Stimulated activated naive CD8-positive, alpha-beta T cell treated with anti-CD3 and anti-CD28 coated beads, Interleukin-15, Interleukin-2, amounts not matched to agents 100 ng/mL and 50 ng/mL, for 24 hours (primary cell): ENCODE data around the gene TMEM131.
"Not testable (repeated sequence)": the region's sequence is repeated elsewhere in the genome, so short reads cannot be mapped to it uniquely, and the experiment has no call there.

ENCODE experiments used
- H3K27ac Mint-ChIP-seq: one replicate; pipeline ENCODE4 v1.8.0; 2021; ENCODE audit warnings: mild to moderate bottlenecking, mixed read lengths
- H3K27me3 Mint-ChIP-seq: one replicate; pipeline ENCODE4 v1.8.0; 2021; ENCODE audit warnings: mixed read lengths
- H3K36me3 Mint-ChIP-seq: one replicate; pipeline ENCODE4 v1.8.0; 2021; ENCODE audit warnings: low read depth, mixed read lengths
- H3K4me1 Mint-ChIP-seq: one replicate; pipeline ENCODE4 v1.8.0; 2021; ENCODE audit warnings: low read depth, mixed read lengths
- H3K4me3 Mint-ChIP-seq: one replicate; pipeline ENCODE4 v1.8.0; 2021; ENCODE audit warnings: mild to moderate bottlenecking, mixed read lengths
- H3K9me3 Mint-ChIP-seq: one replicate; pipeline ENCODE4 v1.8.0; 2021; ENCODE audit warnings: mixed read lengths

TMEM131 gene

DNA sequence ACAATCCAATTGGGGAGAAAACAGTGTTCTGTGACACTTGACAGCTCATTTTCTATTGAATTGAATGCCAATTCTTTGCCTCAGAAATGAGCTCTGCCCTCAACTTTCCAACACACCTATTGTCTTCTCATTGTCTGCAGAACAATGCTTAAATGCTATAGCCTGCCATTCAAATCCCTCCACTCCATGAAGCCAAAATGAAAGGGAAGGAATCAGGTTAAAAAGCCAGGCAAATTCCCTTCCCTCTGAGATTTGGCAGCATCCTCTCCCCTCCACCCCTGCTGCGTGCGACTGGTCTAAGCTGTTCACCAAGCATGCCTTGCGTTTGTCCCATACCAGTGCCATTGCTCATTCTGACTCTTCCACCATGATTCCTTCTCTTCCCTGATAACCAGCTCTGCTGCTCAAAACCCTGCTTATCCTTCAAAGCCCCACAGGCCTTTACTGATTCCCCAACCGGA, 32.4 kb upstream of the TMEM131 start:
- no peak overlapping the region for H3K4me3 Mint-ChIP-seq
- peaks cover 13% of the 10 kb centered on the region for H3K27me3 Mint-ChIP-seq
- H3K36me3 Mint-ChIP-seq: no peaks in the 10 kb centered on the region
- peak overlapping the region; percentile 41 for H3K27ac Mint-ChIP-seq
- no peaks in the 10 kb centered on the region for H3K9me3 Mint-ChIP-seq
- peaks cover 44% of the 10 kb centered on the region for H3K4me1 Mint-ChIP-seq

DNA sequence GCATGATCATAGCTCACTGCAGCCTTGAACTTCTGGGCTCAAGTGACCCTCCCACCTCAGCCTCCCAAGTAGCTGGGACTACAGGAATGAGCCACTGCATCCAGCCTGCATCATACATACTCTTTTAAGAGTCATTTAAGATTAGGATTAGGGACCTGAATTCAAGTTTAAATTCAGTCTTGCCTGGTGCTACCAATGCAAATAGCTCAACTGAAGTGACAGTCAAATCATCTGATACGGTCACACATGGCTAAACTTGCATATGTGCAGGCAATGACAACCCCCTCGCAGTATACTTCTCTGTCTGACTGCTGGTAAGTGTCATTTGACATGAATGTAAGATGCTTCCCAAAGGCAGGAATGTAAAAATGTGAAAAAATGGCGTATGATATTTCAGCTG, 31.8 kb upstream of the TMEM131 start:
- peak overlapping the region; percentile 35 for H3K4me3 Mint-ChIP-seq
- peaks cover 13% of the 10 kb centered on the region for H3K27me3 Mint-ChIP-seq
- H3K36me3 Mint-ChIP-seq: no peaks in the 10 kb centered on the region
- no peaks in the 10 kb centered on the region for H3K9me3 Mint-ChIP-seq
- H3K27ac Mint-ChIP-seq: peak overlapping the region; percentile 81
- peaks cover 46% of the 10 kb centered on the region for H3K4me1 Mint-ChIP-seq

DNA sequence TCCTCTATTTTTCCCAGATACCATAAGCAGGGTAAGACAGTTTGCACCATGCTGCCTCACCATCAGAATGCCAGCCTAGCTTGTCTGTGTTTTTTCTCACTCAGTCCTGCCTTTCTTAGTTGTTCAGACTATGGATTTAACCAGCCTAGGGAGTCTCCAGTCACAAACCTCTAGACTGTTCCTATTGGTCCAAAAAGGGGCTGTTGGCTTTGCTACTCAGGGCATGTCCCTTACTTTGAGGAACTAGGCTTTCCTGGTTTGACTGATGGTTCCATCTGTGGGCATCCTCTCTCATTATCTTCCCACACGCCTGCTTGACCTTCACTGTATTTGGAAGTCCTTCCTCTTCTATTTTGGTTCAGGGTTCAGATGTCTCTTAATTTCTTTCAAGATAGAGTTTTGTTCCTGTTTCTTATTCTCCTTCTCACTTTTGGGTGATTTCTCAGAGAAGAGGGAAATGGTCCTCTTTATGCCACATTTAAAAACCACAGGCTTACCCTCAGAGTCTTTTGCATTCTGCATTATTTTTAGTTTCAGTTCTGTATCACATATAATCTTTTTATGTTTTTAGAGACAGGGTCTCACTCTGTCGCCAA, 31.3 kb upstream of the TMEM131 start:
- Mint-ChIP-seq H3K4me1 (peaks cover 51% of the 10 kb centered on the region), H3K36me3 (no peaks in the 10 kb centered on the region), H3K9me3 (no peaks in the 10 kb centered on the region), H3K4me3 (peak overlapping the region; percentile 35), H3K27me3 (peaks cover 13% of the 10 kb centered on the region), H3K27ac (peak overlapping the region; percentile 68)

DNA sequence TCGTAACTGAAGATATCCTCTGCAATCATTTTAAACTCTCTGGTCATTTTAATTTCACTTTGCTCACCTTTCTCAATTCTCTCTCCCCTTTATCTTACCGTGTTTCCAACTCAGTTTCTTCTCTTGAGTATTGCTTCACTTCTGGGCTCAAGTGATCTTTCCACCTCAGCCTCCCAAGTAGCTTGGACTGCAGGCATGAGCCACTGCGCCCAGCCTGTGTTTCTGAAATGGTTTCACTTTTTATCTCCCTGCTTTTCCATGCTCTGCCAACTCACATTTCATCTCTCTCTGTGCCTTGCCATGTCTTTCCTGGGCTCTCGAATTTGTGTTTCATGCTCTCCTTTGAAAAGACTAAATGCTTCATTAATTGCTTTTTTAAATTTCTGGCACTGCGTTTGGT, 30.5 kb upstream of the TMEM131 start:
- Mint-ChIP-seq H3K9me3 (no peaks in the 10 kb centered on the region), H3K27ac (peak overlapping the region; percentile 68), H3K36me3 (no peaks in the 10 kb centered on the region), H3K4me3 (peak overlapping the region; percentile 35), H3K27me3 (peaks cover 13% of the 10 kb centered on the region), H3K4me1 (peaks cover 54% of the 10 kb centered on the region)

DNA sequence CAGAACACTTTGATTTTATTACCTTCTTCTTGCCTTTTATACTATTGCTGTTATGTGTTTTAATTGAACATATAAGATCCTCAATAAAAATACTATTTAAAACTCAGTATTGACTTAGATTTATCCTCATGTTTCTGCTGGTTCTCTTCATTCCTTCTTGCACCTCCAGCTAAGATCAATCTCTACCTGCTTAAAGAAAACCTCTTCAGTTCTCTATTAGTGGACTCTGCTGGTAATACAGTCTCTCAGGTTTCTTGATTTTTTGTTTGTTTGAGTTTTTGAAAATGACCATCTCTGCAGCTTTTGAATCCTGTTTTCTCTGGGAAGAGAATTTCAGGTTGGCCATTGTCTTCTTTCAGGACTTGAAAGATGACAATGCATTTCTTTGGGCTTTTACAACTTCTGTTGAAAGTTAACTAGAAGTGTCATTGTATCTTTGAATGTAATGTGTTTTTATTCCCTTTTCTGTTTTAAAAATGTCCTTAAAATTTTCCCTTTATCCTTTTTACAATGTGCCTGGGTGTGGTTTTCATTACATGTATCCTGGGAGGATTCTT, 29.8 kb upstream of the TMEM131 start:
- no peak overlapping the region for H3K27ac Mint-ChIP-seq
- no peak overlapping the region for H3K4me3 Mint-ChIP-seq
- H3K9me3 Mint-ChIP-seq: no peaks in the 10 kb centered on the region
- H3K27me3 Mint-ChIP-seq: peaks cover 13% of the 10 kb centered on the region
- peaks cover 54% of the 10 kb centered on the region for H3K4me1 Mint-ChIP-seq
- no peaks in the 10 kb centered on the region for H3K36me3 Mint-ChIP-seq

DNA sequence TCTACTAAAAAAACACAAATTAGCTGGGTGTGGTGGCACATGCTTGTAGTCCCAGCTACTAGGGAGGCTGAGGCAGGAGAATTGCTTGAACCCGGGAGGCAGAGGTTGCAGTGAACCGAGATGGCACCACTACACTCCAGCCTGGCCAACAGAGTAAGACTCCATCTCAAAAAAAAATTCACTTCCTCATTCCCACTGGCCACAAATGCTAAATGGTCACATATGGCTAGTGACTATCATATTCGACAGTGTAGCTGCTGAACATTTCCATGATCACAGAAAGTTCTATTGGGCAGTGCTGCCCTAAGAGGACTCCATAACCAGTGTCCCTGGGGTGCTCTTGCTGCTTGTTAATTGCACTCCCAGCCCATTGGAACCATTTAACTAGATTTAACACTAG, 26.3 kb upstream of the TMEM131 start:
- not testable (repeated sequence) for H3K36me3 Mint-ChIP-seq, H3K9me3 Mint-ChIP-seq, H3K4me3 Mint-ChIP-seq, H3K27ac Mint-ChIP-seq
- peaks cover 28% of the 10 kb centered on the region for H3K4me1 Mint-ChIP-seq
- peaks cover 22% of the 10 kb centered on the region for H3K27me3 Mint-ChIP-seq

DNA sequence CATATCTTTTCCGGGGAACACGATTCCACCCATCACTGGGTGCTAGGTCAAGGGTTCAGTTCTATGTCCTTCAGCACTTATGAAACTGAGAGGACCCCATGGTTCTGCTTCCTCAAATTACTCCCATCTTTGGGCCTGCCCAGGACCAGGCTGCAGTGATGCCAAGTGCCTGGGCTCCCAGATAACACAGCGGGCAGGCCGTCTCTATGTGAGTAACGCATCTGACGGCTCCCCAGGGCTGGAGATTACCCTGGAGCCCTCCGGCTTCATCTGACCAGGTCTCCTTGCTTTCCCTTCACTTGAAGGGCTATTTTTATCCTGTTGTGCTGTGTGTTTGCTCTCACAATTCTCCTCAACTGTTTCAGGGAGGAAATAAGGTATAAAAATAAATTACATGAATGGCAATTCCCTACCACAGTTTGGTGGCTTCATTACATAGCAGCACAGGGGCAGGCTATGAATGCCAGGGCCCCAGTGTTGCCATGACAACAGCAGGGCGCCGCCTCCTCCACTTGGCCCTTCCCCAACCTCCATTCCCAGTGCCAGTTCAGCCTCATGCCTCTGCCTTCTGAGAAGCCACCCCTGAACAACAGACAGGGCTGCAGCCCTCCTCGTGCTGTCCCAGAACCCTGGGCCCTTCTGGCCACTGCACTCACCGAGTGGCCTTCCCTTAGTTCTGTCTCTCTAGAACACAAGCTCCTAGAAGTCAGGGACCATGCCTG, 25.4 kb upstream of the TMEM131 start:
- H3K4me3 Mint-ChIP-seq: no peak overlapping the region
- no peaks in the 10 kb centered on the region for H3K36me3 Mint-ChIP-seq
- H3K27me3 Mint-ChIP-seq: peaks cover 21% of the 10 kb centered on the region
- H3K27ac Mint-ChIP-seq: no peak overlapping the region
- H3K4me1 Mint-ChIP-seq: peaks cover 22% of the 10 kb centered on the region
- no peaks in the 10 kb centered on the region for H3K9me3 Mint-ChIP-seq

DNA sequence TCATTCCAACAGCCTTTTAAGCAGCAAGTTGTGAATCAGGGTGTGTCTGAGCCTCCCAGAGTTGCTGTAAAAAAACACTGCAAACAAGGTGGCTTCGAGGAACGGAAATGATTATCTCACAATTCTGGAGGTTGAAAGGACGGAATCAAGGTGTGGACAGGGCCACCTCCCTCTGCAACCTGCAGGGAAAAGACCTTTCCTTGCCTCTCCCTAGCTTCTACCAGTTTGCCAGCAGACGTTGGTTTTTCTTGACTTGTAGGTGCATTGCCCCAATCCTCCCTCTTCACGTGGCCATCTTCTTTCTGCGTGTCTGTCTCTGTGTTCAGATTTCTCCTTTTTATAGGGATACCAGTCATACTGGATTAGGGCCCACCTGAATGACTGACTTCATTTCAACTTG, 24.8 kb upstream of the TMEM131 start:
- H3K4me3 Mint-ChIP-seq: no peak overlapping the region
- no peaks in the 10 kb centered on the region for H3K9me3 Mint-ChIP-seq
- no peaks in the 10 kb centered on the region for H3K36me3 Mint-ChIP-seq
- no peak overlapping the region for H3K27ac Mint-ChIP-seq
- peaks cover 20% of the 10 kb centered on the region for H3K4me1 Mint-ChIP-seq
- H3K27me3 Mint-ChIP-seq: peaks cover 18% of the 10 kb centered on the region

DNA sequence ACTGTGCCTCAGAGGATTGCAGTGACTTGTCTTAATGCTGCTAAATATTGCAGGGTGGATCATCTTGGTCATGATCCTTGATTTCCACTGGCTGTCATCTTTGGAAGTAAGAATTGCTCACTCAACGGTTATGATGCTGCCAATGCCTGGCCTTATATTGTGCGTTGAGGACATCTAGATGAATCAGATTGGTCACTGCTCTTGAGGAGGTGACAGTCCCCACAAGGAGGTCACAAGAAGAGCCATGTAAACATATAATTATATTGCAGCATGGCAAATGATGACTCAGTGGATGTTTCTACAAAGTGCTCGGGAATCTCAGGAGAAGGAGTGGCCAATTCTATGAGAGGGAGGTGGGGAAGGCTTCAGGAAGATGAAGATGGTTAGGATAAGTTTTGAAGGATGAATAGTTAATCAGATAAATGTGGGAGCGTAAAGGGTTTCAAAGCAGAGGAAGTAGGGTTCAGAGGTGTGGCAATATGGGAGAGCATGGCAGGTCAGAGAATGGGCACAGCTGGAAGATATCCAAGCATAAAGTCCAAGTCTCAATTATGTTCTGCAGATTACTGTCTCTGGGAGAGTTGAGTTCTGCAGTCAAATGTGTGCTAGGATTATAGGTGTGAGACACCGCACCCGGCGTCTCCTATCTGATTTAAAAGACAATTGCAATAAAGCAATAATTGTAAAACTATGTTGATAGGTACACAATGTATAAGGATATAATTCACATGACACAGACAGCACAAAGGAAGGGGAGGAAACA, 21.3 kb upstream of the TMEM131 start:
- no peaks in the 10 kb centered on the region for H3K36me3 Mint-ChIP-seq
- H3K27ac Mint-ChIP-seq: peak overlapping the region; percentile 7
- peaks cover 4% of the 10 kb centered on the region for H3K9me3 Mint-ChIP-seq
- H3K4me1 Mint-ChIP-seq: peaks cover 42% of the 10 kb centered on the region
- H3K27me3 Mint-ChIP-seq: peaks cover 23% of the 10 kb centered on the region
- H3K4me3 Mint-ChIP-seq: no peak overlapping the region

DNA sequence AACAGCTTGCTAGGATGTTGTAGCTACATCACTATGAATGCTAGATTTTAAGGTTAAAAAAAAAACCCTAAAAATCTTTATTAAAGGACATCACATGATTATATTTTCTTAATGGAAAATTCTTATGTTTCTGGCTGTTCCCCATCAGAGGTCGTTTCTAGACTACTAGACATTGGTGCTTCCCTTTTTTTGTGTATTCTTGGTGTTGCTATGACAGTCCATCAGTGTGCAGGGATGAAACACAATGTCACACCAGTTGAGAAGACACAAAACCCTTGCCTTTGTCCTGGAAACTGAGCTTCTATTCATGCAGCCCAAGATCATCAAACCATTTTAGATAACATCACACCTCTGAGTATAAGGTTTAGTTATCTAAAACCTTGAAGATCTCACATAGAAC, 19.9 kb upstream of the TMEM131 start:
- peak overlapping the region; percentile 24 for H3K27ac Mint-ChIP-seq
- H3K9me3 Mint-ChIP-seq: peaks cover 4% of the 10 kb centered on the region
- H3K27me3 Mint-ChIP-seq: peaks cover 23% of the 10 kb centered on the region
- H3K4me1 Mint-ChIP-seq: peaks cover 51% of the 10 kb centered on the region
- no peaks in the 10 kb centered on the region for H3K36me3 Mint-ChIP-seq
- no peak overlapping the region for H3K4me3 Mint-ChIP-seq

DNA sequence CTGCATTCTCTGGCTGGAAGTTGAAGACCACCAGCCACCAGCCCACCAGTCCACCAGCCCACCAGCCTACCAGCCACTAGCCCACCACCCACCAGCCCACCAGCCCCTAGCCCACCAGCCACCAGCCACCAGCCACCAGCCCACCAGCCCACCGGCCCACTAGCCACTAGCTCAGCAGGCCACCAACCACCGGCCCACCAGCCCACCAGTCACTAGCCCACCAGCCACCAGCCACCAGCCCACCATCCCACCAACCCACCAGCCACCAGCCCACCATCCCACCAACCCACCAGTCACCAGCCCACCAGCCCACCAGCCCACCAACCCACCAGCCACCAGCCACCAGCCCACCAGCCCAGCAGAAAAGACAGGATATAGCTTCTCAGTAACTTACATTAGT, 18.6 kb upstream of the TMEM131 start:
- Mint-ChIP-seq H3K36me3 (no peaks in the 10 kb centered on the region), H3K4me1 (peaks cover 61% of the 10 kb centered on the region), H3K27me3 (peaks cover 23% of the 10 kb centered on the region), H3K4me3 (peak overlapping the region; percentile 15), H3K9me3 (peaks cover 4% of the 10 kb centered on the region), H3K27ac (peak overlapping the region; percentile 74)

DNA sequence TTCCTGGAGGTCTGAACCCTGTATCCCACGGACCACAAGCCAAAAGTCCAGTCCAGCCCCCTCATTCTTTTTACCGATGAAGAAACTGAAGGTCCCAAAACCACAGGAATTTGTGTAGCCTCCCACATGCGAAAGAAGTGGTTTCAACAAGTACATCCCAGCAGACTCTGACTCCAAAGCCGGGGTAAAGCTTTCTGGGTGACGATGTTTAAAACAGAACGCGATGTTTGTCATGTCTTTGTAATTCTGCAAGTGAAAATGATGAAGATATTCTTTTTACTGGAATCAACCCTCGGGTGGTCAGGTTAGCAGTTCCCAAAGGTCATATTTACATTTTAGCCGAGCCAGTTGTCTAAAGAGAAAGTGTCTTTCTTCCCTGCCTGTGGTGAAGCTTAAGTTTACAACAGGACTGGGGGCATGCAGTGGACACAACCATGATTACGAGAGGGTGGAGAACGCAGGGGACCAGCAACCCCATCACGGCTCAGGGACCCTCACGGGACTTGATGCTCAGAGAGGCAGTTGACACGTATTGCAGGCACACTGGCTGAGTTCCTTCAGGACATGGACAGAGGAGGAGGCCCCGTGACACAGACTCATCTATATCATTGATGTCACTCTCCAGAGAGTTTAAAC, 17.8 kb upstream of the TMEM131 start:
- Mint-ChIP-seq H3K27ac (peak overlapping the region; percentile 95), H3K36me3 (no peaks in the 10 kb centered on the region), H3K4me1 (peaks cover 61% of the 10 kb centered on the region), H3K9me3 (peaks cover 4% of the 10 kb centered on the region), H3K27me3 (peaks cover 18% of the 10 kb centered on the region), H3K4me3 (peak overlapping the region; percentile 72)

DNA sequence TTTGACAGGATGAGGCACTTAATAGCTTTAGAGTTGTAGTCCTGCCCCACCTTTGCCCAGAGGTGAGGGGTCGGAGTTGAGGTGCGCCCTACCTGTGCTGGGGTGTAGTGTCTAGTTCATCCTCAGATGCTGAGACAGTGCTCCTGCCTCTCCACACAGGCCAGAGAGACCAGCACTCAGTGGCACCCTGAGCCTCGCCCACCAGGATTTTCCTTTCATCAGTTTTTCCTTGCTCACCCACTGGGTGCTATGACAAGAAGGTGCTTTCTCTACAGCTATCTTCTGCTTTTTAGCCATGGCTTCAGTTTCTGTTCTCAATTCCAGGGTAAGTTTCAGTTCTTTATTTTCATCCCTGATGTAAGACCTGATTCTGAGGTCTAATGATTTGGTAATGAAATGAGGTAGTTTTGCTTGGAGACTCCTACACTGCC, 16.8 kb upstream of the TMEM131 start:
- peak overlapping the region; percentile 73 for H3K27ac Mint-ChIP-seq
- peaks cover 4% of the 10 kb centered on the region for H3K9me3 Mint-ChIP-seq
- H3K27me3 Mint-ChIP-seq: peaks cover 17% of the 10 kb centered on the region
- no peaks in the 10 kb centered on the region for H3K36me3 Mint-ChIP-seq
- peaks cover 61% of the 10 kb centered on the region for H3K4me1 Mint-ChIP-seq
- peak overlapping the region; percentile 47 for H3K4me3 Mint-ChIP-seq

DNA sequence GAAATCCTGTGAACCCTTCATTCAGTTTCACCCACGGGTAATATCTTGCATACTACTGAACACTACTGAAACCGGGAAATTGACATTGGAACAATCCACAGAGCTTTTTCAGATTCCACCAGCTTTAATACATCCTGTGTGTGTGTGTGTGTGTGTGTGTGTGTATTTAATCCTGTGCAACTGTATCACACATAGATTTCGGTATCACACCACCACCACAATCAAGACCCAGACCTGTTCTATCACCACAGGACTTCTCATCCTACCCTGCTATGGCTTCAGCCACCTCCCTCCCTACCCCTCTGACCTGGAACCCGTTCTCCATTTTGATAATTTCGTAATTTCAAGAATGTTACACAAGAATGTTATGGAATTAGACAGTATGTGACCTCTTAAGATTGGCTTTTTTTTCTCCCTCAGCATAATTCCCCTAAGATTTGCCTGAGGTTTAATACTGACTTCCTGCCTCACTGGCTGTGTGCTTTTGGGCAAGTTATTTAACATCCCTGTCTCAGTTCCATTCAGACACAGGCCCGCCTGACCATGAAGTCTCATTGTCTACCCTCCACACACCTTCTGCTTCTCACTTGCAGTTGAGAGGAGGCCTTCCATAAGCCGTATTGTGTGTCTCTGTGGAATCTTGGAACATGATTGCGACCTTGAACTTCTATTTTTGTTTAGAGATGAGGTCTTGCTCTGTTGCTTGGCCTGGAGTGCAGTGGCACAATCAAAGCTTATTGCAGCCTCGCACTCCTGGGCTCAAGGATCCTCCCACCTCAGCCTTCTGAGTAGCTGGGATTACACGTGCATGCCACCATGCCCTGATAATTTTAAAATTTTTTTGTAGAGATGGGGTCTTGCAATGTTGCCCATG, 14.4 kb upstream of the TMEM131 start:
- Mint-ChIP-seq H3K27ac (no peak overlapping the region), H3K4me1 (peaks cover 51% of the 10 kb centered on the region), H3K36me3 (no peaks in the 10 kb centered on the region), H3K27me3 (peaks cover 5% of the 10 kb centered on the region), H3K4me3 (no peak overlapping the region), H3K9me3 (peaks cover 4% of the 10 kb centered on the region)
